Activated CD4-positive, CD25-positive, alpha-beta regulatory T cell treated with anti-CD3 and anti-CD28 coated beads, Interleukin-2, amount 50 U/mL, for 72 hours (primary cell): ENCODE measurements around the gene TVP23C.

Experiments used
- DNase-seq: peaks from one replicate; pipeline ENCODE4 v3.0.0; 2021

Gene TVP23C

DNA sequence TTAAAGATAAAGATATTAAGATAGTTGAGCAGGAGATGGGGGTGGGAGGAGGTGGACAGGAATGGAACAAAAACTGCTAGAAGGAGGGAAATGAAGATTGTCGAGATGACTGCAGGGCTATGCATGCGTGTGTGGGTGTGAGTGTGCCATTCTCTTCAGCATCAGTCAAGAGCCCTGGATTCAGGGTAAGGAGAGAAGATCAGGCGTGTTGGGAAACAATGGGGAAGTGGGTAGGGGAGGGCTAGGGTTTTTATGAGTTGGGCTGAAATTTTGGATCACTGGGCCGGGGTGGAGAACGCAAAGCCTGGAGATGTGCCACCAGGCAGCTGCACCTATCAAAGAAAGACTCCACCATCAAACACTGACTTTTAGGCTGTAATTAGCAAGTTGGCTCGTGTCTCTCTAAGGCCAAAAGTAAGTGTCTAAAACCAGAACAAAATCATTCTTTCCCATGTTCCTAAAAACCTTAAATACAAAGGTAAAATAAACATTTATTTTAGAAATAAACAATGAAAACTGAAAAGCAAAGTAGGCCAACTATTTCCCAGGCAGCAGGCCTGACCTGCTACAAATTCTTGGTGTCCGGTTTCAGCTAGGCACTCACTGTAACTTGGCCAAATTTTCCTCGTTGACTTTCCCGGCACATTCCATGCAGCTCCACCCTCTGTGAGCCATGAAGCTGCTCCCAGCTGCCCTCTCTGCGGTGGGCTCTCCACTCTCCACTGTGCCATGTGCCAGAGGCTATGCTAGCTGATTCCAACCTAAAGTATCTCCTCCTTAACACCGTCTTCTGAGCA, 100.1 kb downstream of the TVP23C start:
- no peak for DNase-seq

DNA sequence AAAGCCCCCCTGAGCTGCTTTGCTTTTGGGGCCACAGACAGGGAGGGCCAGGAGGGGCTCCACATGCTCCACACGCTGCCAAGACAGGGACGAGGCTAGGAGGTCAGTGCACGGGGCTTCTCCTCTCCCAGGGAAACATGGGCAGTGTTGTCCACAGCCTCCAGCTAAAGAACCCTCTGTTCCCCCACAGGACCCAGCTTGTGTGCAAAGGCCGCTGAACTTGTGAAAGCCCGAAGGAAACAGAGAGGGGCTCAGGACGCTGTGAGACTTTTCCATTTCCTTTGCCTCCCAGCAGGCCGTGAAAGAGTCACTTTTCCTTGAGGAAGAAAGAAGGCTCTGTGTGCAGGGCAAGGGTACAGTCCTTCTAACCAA, 105.6 kb downstream of the TVP23C start:
- no peak for DNase-seq

DNA sequence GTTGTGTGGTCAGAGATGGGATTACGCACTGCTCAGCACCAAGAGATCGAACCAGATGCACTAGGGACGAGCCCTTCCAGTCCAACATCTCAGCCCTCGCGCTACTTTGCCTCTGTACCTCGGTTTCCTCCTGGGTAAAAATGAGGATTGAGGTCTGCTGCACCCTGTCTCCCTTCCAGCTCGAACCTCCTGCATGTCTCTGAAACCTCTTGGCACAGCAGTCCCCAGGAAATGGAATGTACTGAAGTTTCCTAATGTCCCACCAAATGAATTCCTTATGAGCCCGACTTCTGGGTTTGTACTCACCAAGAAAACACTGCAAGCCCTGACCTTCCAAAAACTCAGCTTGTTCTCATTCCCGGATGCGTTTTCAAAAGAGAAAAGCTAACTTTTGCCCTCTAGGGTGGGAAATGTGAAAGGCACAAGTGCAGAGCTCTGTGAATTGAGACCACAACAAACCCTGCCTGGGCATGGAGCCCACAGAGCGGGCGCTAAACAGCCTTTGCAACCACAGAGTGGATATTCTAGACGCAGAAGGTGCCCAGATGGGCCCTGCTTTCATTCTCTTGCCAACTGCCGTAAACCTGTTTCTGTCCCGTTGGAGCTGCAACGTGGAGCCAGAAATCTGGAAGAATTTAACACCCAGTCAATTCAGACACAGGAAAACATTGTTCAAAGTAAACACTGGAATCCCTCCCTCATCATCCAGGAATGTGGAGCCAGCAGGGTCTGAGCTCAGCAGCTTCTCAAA, 106.1 kb downstream of the TVP23C start:
- no peak for DNase-seq

DNA sequence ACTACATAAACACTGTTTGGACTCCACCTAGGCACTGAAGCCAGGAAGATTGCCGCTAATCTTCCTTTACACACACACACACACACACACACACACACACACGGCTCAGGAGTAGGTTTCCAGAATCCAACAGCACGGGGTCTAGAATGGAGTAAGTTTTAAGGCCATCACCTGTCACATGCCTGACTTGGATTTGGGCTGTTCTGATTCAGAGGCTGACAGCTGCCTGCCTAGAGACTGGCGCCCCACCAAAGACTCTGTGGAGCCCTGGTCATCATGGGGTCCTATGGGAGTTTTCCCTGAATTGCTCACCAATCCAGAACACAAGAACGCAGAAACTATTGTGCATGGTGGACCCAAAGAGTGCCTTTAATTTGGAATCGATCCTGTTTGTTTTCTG, 106.8 kb downstream of the TVP23C start:
- DNase-seq: no peak

DNA sequence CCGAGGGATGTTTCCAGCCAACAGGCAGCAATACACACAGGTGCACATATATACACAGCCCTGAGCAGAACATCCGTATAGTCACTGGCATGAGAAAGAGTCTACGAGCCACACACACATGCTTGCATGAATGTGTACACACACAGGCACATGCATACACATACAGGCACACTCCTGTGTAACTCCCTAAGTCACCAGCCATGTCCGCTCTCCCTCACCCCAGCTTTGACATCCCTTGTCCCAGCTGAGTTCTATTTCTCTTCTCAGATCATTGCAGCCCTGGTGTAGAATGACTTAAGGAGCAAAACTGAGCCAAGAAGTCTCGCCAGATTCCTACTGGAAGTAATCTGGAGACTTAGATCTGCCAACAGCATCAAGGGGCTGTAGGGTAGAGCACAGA, 108.9 kb downstream of the TVP23C start:
- DNase-seq: no peak

DNA sequence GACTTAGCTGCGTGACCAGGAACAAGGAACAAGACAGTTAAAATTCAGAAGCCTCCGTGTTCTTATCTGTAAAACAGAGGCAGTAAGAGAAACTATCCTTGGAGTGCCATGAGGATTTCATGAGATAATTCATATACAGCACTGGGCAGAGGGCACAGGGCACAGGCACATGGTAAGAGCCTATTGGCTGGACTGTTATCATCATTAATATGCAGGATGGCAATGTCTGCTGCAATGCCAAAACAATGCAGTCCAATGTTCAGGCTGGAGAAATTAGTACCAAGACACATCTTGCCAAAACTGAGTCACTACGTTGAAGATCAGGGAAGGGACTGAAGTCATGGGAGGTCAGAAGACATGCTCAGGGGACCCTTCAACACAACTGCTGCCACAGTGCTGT, 109.5 kb downstream of the TVP23C start:
- no peak for DNase-seq

DNA sequence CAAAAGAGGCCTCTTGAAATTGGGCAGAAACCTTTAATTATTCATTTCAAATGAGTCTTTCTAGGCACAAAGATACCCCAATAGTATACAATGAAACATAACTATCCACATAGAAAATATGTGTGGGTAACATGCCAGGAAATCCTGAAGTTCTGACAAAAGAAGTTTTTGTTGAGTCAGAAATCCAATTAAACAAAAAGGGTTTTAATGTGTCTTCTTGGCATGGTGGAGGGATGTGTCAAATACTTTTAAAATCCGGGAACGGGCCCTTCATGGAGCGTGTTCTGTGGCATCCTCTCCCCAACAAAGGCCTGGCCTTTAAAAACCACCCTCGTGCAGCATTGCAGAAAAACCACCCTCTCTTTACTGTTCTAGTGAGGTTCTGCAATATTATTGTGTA, 110.0 kb downstream of the TVP23C start:
- DNase-seq: no peak

DNA sequence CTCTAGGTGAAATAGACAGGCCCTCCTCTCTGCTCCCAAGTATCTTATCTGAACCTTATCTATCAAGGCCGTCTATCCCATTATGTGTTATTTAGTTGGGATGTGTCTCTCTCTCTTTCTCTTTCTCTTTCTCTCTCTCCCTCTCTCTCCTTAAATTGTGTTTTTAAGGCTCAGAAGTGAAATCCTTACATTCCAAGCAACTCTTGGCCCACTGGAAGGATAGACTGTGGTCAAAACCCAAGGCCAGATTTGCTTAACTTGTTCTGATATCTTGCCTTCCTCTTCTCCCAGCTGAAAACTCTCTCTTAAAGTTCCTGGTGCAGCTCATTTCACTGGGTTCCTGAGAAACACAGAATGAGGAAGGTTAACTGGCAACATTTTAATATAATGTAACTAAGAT, 110.5 kb downstream of the TVP23C start:
- no peak for DNase-seq
